ENCODE measurements around the gene KTN1. TPM values are rescaled to one million over a fixed set of nuclear protein-coding genes. Genes with fewer than 3 reads are reported as not detected.

KTN1 gene
- total RNA-seq, 1 donor from 2014 or later, result 191 TPM

DNA sequence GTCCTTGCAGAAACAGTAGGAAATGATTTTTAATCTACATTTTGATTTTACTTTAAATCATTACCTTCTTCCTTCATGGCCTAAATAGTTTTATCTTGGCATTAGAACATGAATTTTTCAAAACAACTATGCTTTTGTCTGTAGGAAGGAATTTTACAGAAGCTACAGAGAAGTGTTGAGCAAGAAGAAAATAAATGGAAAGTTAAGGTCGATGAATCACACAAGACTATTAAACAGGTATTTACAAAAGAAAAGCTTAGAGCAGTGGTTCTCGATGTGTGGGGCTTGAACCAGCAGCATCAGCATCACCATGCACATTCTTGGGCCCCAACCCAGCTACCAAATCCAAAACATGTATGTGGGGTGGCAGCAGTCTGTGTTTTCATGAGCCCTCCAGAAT lies 91.6 kb downstream of the KTN1 start:
- H2AFZ ChIP-seq (replicated peaks), result no peak overlapping the region
- H3K36me3 Mint-ChIP-seq, result peaks cover 15% of the 10 kb centered on the region

GRCh38 chr14:55673048-55673447 lies 93.0 kb downstream of the KTN1 start:
- H3K27ac Mint-ChIP-seq, result no peak overlapping the region

More for the DNA sequence above, 91.6 kb downstream of the KTN1 start:
- Histone ChIP-seq H3K4me2 (no peak overlapping the region), H3K27me3 (no peaks in the 10 kb centered on the region), H3K79me2 (ENCODE audit: low read depth) (no peaks in the 10 kb centered on the region), H3F3A (ENCODE audit: low read depth) (no peaks in the 10 kb centered on the region), H3K27ac (no peak overlapping the region), H3K36me3 (peaks cover 22% of the 10 kb centered on the region), H3K9me3 (ENCODE audit: low read depth) (no peaks in the 10 kb centered on the region), H3K4me3 (no peak overlapping the region), H4K20me1 (ENCODE audit: low read depth) (no peaks in the 10 kb centered on the region), H3K9ac (no peak overlapping the region), H3K4me1 (no peaks in the 10 kb centered on the region)
- Mint-ChIP-seq H3K27me3 (ENCODE audit: insufficient read depth, low read depth) (no peaks in the 10 kb centered on the region), H3K9me3 (no peaks in the 10 kb centered on the region), H3K4me3 (no peak overlapping the region), H3K4me1 (no peaks in the 10 kb centered on the region), H3K27ac (no peak overlapping the region)
- no peak for DNase-seq (ENCODE audit: low spot score)
- no peak for TF ChIP-seq EZH2phosphoT487 (IDR thresholded peaks at IDR 0.05)
- TF ChIP-seq EZH2 (IDR thresholded peaks at IDR 0.05), result no peak
- no peak for TF ChIP-seq CTCF (IDR thresholded peaks at IDR 0.05)

GRCh38 chr14:55681096-55681495 lies 101.1 kb downstream of the KTN1 start:
- Histone ChIP-seq H4K20me1 (ENCODE audit: low read depth) (no peaks in the 10 kb centered on the region), H3K4me3 (no peak overlapping the region), H3K36me3 (peaks cover 49% of the 10 kb centered on the region), H3K9me3 (ENCODE audit: low read depth) (no peaks in the 10 kb centered on the region), H3K27me3 (no peaks in the 10 kb centered on the region), H2AFZ (replicated peaks) (no peak overlapping the region), H3K4me1 (no peaks in the 10 kb centered on the region), H3K27ac (no peak overlapping the region), H3K79me2 (ENCODE audit: low read depth) (no peaks in the 10 kb centered on the region), H3F3A (ENCODE audit: low read depth) (no peaks in the 10 kb centered on the region), H3K9ac (no peak overlapping the region), H3K4me2 (no peak overlapping the region)
- no peak for TF ChIP-seq CTCF (IDR thresholded peaks at IDR 0.05)
- no peak for TF ChIP-seq EZH2 (IDR thresholded peaks at IDR 0.05)
- no peak for TF ChIP-seq EZH2phosphoT487 (IDR thresholded peaks at IDR 0.05)
- H3K36me3 Mint-ChIP-seq, result peaks cover 33% of the 10 kb centered on the region
- no peaks in the 10 kb centered on the region for H3K4me1 Mint-ChIP-seq
- no peak overlapping the region for H3K4me3 Mint-ChIP-seq
- DNase-seq (ENCODE audit: low spot score), result no peak
- no peaks in the 10 kb centered on the region for H3K27me3 Mint-ChIP-seq (ENCODE audit: insufficient read depth, low read depth)
- H3K27ac Mint-ChIP-seq, result no peak overlapping the region
- peaks cover 4% of the 10 kb centered on the region for H3K9me3 Mint-ChIP-seq

More at GRCh38 chr14:55673048-55673447, 93.0 kb downstream of the KTN1 start:
- H3K27me3 ChIP-seq, result no peaks in the 10 kb centered on the region
- no peaks in the 10 kb centered on the region for H3K9me3 Mint-ChIP-seq
- no peak overlapping the region for H3K9ac ChIP-seq
- no peak overlapping the region for H2AFZ ChIP-seq (replicated peaks)
- H3K36me3 ChIP-seq, result peaks cover 28% of the 10 kb centered on the region
- TF ChIP-seq EZH2 (IDR thresholded peaks at IDR 0.05) (no peak), EZH2phosphoT487 (IDR thresholded peaks at IDR 0.05) (no peak), CTCF (IDR thresholded peaks at IDR 0.05) (no peak)
- H3K4me1 Mint-ChIP-seq, result no peaks in the 10 kb centered on the region
- H3K4me1 ChIP-seq, result no peaks in the 10 kb centered on the region
- no peaks in the 10 kb centered on the region for H3K27me3 Mint-ChIP-seq (ENCODE audit: insufficient read depth, low read depth)
- no peak overlapping the region for H3K4me2 ChIP-seq
- no peak overlapping the region for H3K27ac ChIP-seq
- H3K4me3 ChIP-seq, result no peak overlapping the region
- H3K4me3 Mint-ChIP-seq, result no peak overlapping the region
- H4K20me1 ChIP-seq (ENCODE audit: low read depth), result no peaks in the 10 kb centered on the region
- peaks cover 18% of the 10 kb centered on the region for H3K36me3 Mint-ChIP-seq
- no peaks in the 10 kb centered on the region for H3F3A ChIP-seq (ENCODE audit: low read depth)
- no peaks in the 10 kb centered on the region for H3K79me2 ChIP-seq (ENCODE audit: low read depth)
- H3K9me3 ChIP-seq (ENCODE audit: low read depth), result no peaks in the 10 kb centered on the region
- no peak for DNase-seq (ENCODE audit: low spot score)

Measured in neural progenitor cell (in vitro differentiated cells).